Skeletal muscle satellite cell (primary cell): Measurements from ENCODE around the gene COBLL1.
"Not testable (repeated sequence)": the region's sequence is repeated elsewhere in the genome, so short reads cannot be mapped to it uniquely, and the experiment has no call there.

ENCODE experiments used
- H3K27me3 ChIP-seq: 2 replicates; pipeline ENCODE4 v1.7.0; 2013; ENCODE audit warnings: low read length; ENCODE audit not compliant: control insufficient read depth, insufficient read depth
- H3K36me3 ChIP-seq: 2 replicates; pipeline ENCODE4 v1.7.0; 2013; ENCODE audit warnings: mild to moderate bottlenecking, control low read depth, low read length; ENCODE audit not compliant: insufficient read depth
- H3K4me1 ChIP-seq: 2 replicates; pipeline ENCODE4 v1.7.0; 2013; ENCODE audit warnings: low read length; ENCODE audit not compliant: control insufficient read depth, insufficient read depth
- H3K4me2 ChIP-seq: 2 replicates; pipeline ENCODE4 v1.7.0; 2013; ENCODE audit warnings: mild to moderate bottlenecking, low read length
- H3K4me3 ChIP-seq: 2 replicates; pipeline ENCODE4 v1.7.0; 2013; ENCODE audit warnings: low read length
- H3K9ac ChIP-seq: 2 replicates; pipeline ENCODE4 v1.7.0; 2013; ENCODE audit warnings: mild to moderate bottlenecking, low read depth, low read length, moderate library complexity
- H3K9me3 ChIP-seq: replicated peaks from 2 replicates; pipeline ENCODE4 v1.7.0; 2013; ENCODE audit warnings: mild to moderate bottlenecking, control low read depth, low read length

COBLL1 gene

DNA sequence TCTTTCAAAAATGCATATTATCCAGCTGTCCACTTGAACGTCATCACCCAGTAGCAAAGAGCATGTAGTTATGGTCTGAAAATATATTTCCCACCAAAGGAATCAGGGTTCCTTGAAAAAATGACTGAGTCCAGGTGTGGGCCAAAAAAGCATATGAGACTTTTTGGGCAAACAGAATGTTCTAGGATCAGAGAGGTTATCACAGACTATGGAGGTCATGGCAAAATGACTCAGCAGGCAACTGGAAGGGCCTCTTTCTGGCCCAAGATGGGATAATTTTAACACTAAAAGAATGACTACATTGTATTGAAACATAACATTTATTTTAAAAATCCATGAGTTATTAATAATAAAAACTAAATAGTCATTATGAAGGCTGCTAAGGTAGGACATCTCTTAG, 77.1 kb downstream of the COBLL1 start:
- H3K4me1 ChIP-seq = no peaks in the 10 kb centered on the region
- no peak overlapping the region for H3K4me2 ChIP-seq
- H3K9ac ChIP-seq = no peak overlapping the region
- no peaks in the 10 kb centered on the region for H3K9me3 ChIP-seq
- H3K36me3 ChIP-seq = no peaks in the 10 kb centered on the region
- H3K27me3 ChIP-seq = no peaks in the 10 kb centered on the region
- no peak overlapping the region for H3K4me3 ChIP-seq

DNA sequence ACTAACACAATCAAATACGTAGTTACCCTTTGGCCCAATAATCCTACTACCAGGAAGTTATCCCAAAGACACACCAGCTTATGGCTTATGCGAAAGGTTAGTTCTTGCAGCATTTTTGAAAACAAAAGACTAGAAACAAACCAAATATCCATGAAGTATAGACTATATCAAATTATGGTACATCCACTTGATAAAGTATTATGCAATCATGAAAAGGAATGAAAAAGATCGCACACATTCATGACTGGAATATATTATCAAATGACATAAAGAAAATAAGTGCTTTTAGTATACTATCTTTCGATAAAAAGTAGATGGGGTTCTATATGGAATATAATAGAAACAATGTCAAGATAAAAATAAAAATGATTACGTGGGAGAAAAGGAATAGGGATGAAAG, 78.2 kb downstream of the COBLL1 start:
- Histone ChIP-seq H3K9ac (no peak overlapping the region), H3K9me3 (no peaks in the 10 kb centered on the region), H3K4me2 (no peak overlapping the region), H3K36me3 (no peaks in the 10 kb centered on the region), H3K4me1 (peaks cover 1% of the 10 kb centered on the region), H3K4me3 (no peak overlapping the region), H3K27me3 (no peaks in the 10 kb centered on the region)

DNA sequence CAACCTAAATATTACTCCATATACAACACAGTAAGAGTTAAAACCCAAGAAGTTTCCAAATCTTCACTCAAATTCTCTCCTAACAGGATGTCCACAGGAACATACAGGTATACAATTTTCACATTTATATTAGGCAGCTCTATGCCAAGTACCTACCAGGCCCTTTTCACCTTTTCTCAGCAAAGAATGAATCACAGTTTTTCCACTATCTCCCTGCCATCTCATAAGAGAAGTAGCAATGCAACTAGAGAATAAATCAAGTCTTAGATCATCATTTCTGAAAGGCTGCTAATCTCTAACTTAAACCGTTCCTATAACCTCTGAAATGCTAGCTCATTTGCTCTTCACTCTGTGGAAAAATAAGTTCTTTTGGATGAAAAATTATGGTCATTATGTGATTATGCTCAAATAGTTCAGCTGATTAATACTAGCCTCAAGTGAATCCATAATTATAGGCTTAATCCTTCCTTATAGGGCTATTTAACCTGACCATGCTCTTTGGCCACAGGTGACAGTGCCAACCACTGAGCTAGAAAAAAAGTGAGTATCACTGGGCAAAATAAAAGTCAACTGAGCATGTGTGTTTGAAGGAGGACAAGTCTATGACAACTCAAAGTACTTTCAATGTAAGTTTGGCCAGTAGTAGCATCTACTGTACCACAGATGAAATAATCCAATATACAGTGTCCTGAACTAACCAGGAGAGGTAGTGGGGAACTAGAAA, 79.7 kb downstream of the COBLL1 start:
- H3K27me3 ChIP-seq = no peaks in the 10 kb centered on the region
- no peak overlapping the region for H3K4me3 ChIP-seq
- H3K9ac ChIP-seq = no peak overlapping the region
- H3K4me2 ChIP-seq = no peak overlapping the region
- H3K9me3 ChIP-seq = no peaks in the 10 kb centered on the region
- H3K4me1 ChIP-seq = peaks cover 10% of the 10 kb centered on the region
- no peaks in the 10 kb centered on the region for H3K36me3 ChIP-seq

DNA sequence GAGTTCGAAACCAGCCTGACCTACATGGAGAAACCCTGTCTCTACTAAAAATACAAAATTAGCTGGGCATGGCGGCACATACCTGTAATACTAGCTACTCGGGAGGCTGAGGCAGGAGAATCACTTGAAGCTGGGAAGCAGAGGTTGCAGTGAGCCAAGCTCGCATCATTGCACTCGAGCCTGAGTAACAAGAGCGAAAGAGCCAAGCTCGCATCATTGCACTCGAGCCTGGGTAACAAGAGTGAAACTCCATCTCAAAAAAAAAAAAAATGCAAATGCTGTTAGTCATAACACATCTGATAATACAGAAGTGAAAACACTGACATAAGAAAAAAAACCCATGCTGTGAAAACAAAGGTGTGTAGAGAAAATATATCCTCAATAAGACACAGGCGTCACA, 80.4 kb downstream of the COBLL1 start:
- peaks cover 10% of the 10 kb centered on the region for H3K4me1 ChIP-seq
- not testable (repeated sequence) for H3K4me3 ChIP-seq, H3K9me3 ChIP-seq, H3K27me3 ChIP-seq, H3K4me2 ChIP-seq, H3K9ac ChIP-seq, H3K36me3 ChIP-seq

DNA sequence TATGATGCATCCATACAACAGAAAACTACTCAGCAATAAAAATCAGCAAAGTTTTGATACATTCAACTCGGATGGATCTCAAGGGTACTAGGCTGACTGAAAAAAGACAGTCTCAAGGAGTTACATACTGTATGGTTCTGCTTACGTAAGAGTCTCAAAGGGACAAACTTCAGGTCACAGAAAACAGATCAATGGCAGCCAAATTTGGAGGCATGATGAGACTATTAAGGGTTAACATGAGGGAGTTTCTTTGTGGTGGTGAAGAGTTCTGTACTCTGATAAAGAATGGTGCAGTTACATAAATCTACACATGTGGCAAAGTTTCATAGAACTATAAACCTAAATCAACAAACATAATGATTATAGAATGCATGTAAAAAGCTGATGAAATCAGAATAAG, 81.4 kb downstream of the COBLL1 start:
- no peak overlapping the region for H3K9ac ChIP-seq
- no peaks in the 10 kb centered on the region for H3K9me3 ChIP-seq
- no peaks in the 10 kb centered on the region for H3K36me3 ChIP-seq
- H3K4me1 ChIP-seq = peaks cover 10% of the 10 kb centered on the region
- H3K4me3 ChIP-seq = no peak overlapping the region
- H3K4me2 ChIP-seq = no peak overlapping the region
- H3K27me3 ChIP-seq = no peaks in the 10 kb centered on the region

DNA sequence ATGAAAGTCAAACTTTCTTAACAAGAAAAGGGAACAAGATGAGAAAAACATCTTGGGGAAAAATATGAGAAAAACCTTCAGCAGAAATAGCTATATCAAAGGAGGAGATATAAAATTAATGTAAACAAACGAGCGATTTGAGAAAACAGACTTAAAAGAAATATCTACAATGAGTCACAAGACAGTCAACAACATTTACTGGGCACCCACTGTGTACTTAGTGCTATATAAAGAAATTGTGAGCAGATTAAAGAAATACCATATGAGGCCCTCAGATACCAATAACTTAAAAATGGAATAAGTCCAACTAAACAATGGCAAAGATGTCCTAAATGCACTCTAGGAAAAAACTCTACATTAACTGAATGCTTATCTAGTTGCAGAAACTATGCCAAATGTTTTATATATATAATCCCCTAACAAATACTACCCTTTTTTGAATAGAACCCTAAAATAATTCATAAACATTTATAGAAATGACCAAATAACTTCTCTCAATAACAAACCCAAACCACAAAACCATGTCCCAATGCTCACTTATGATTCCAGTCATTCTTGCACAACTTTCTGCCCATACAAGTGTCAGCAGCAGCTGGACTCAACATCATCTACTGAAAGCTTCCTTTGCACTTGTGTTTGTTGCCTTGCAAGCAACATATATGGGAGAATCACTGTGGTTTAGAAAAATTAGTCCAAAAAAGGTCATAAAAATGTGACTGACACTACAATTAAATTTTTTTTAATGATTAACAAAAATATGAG, 83.5 kb downstream of the COBLL1 start:
- Histone ChIP-seq H3K4me3 (no peak overlapping the region), H3K4me1 (peaks cover 10% of the 10 kb centered on the region), H3K9me3 (no peaks in the 10 kb centered on the region), H3K4me2 (no peak overlapping the region), H3K9ac (no peak overlapping the region), H3K36me3 (no peaks in the 10 kb centered on the region), H3K27me3 (no peaks in the 10 kb centered on the region)

DNA sequence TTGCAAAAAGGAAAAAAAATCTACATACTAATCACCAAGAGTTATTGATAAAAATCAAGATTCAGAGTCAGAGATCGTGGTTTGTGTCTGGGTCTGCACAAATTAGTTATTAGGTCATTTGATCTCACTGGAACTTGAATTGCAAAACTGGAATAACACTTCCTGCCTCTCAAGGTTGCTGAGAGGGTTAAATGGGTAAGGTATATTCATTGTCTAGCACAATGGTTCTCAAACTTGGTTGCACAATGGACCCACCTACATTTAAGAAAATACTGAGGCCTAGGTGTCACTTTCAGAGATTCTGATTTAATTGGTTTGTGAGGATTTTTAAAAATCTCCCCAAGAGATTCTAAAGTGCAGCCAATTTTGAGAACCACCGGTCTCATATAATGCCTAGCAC, 84.8 kb downstream of the COBLL1 start:
- Histone ChIP-seq H3K9me3 (no peaks in the 10 kb centered on the region), H3K4me1 (peaks cover 10% of the 10 kb centered on the region), H3K4me2 (no peak overlapping the region), H3K9ac (no peak overlapping the region), H3K4me3 (no peak overlapping the region), H3K36me3 (no peaks in the 10 kb centered on the region), H3K27me3 (no peaks in the 10 kb centered on the region)

DNA sequence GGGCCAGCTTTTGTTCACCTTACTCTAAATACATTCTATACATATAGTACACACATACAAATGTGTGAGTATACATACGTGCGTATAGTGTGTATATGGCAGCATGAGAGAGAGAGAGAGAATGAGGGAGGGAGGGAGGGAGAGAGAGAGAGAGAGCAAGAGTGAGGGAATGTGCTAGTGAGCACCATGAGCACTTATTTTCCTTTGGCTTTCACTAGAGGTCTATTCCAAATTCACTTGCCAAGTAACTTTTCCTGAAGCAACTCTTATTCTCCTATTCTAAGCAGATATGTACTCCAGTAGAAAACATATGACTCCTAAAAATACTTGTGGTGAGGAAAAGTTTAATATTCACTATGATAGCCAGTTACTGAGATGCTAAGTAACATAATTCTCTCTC, 85.7 kb downstream of the COBLL1 start:
- Histone ChIP-seq H3K4me1 (peaks cover 10% of the 10 kb centered on the region), H3K36me3 (no peaks in the 10 kb centered on the region), H3K9me3 (no peaks in the 10 kb centered on the region), H3K4me3 (no peak overlapping the region), H3K9ac (no peak overlapping the region), H3K27me3 (no peaks in the 10 kb centered on the region), H3K4me2 (no peak overlapping the region)

DNA sequence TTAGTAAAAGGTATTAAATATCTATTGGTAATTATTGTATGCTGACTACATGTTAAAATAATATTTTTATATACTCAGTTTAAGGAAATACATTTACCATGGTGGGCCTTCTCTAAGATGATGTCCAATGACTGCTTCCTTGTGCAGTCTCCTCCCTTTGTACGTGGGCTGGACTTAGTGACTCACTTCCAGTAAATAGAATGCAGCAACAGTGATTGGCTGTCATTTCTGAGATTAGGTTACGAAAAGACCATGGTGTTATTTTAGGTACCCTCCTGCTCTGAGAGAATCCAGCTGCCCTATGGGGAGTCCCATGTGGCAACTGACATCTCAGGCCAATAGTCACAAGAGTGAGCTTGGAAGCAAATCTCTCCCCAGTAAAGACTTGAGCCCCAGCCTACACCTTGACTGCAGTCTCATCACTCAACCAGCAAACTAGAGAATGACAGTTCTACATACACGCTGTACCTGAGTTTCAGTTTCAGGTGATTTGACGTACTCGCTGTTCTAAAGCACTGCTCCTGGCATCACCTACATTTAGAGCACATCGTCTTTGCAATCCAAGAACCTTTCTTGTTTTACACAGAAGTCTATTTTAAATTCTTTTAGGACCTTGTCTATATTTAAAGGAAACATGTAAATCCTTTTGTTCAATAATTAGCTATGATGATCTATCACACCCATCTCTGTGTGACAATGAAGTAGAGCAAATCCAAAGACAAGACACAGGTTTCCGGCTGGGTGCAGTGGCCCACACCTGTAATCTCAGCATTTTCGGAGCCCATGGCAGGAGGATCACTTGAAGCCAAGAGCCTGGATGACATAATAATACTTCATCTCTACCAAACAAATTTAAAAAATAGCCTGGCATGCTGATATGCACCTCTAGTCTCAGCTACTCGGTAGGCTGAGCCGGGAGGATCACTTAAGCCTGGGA, 87.2 kb downstream of the COBLL1 start:
- no peaks in the 10 kb centered on the region for H3K36me3 ChIP-seq

DNA sequence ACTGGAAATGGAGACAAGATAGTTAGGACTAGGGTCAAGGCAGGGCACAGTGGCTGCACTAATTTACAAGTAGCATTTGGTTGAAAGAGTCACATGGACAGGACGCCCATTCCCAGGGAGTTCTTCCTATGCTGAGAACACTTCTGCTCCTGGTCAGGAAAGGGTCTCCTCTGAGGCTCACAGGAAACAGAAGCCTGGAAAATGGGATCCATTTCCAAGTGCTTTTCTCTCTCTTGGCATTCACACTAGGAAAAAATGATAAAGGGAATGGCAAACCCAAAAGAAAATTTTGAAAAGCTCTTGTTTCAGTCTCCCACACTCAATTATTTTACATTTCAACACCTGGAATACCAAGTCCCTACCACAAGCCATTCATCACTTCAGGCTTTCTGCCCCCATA, 88.7 kb downstream of the COBLL1 start:
- H3K4me1 ChIP-seq = peaks cover 4% of the 10 kb centered on the region
- H3K36me3 ChIP-seq = no peaks in the 10 kb centered on the region
- H3K4me3 ChIP-seq = no peak overlapping the region
- no peak overlapping the region for H3K9ac ChIP-seq
- no peak overlapping the region for H3K4me2 ChIP-seq
- H3K9me3 ChIP-seq = no peaks in the 10 kb centered on the region
- no peaks in the 10 kb centered on the region for H3K27me3 ChIP-seq

More for the DNA sequence above, 87.2 kb downstream of the COBLL1 start:
- Histone ChIP-seq H3K4me3 (no peak overlapping the region), H3K9ac (no peak overlapping the region), H3K4me1 (peaks cover 10% of the 10 kb centered on the region), H3K9me3 (no peaks in the 10 kb centered on the region), H3K27me3 (no peaks in the 10 kb centered on the region), H3K4me2 (no peak overlapping the region)

DNA sequence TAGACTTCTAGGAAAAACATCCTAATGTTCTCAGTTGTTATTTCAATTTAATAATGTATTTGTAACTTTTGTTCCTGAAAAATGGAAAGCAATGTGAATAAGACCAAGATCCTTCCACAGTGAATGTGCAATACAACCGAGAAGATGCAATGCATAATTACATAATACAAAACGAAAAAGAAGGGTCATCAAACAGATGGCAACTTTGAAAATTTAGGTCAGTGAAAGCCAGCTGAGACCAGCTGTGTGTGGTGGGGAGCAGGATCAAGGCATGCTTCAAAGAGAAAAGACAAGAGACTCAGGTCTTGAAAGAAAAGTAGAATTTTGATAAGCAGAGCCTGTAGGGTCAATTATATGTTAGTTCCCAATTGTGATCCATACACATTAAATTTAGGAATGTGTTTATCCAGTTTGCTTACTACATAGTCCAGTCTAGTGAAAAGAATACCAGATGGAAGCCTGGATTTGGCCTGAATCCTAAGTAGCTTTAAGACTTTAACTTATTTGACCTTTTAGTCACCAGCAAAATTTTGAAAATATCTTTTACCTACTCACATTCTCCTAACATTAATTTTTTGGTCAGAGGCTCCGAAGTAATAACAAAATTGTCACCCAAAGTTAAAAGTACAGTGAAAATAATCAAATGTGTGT, 93.7 kb downstream of the COBLL1 start:
- H3K9me3 ChIP-seq = no peaks in the 10 kb centered on the region
- H3K4me2 ChIP-seq = no peak overlapping the region
- no peak overlapping the region for H3K4me3 ChIP-seq
- H3K36me3 ChIP-seq = no peaks in the 10 kb centered on the region
- no peaks in the 10 kb centered on the region for H3K27me3 ChIP-seq
- H3K4me1 ChIP-seq = peaks cover 8% of the 10 kb centered on the region
- no peak overlapping the region for H3K9ac ChIP-seq
